Activated naive CD4-positive, alpha-beta T cell treated with anti-CD3 and anti-CD28 coated beads, Interleukin-2, amount 50 U/mL, for 16 hours (primary cell): ENCODE measurements around the gene TMEM33.

ENCODE experiments used
- DNase-seq: peaks from one replicate; pipeline ENCODE4 v3.0.0-alpha.2; 2020

The TMEM33 gene

DNA sequence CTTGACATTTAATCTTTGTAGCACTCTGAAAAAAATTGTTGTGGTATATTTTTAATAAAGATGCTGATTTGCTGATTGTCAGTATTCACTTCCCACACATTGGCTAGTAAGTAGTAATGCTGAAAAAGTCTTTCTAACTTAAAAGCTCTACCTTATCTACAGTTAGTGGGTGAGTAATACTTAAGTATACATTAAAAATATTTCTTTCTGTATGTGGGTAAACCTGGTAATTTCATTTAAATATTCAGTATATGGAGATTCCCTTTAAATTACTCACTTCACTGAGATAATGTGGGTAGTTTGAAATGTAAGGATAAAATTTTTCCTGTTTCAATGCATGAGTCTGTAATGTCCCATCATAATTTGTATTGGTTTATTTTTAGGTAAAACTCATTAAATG lies 5.6 kb downstream of the TMEM33 start:
- no peak for DNase-seq

DNA sequence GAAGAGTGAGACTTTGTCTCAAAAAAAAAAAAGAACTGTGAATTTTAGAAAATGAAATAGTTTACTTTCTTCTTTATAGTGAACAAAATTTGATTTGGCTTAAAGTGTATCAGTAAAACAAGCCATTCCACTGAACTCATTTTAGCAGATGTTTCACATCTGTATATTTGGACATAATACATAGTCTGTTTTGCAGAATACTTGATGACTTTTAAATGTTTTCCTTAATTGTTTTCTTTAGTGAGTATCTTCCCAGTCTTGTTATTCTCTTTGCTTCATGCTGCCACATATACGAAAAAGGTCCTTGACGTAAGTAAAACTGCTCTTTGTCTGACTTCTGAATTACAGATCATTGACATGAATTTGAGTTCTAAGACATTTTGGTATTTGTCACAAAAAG lies 8.3 kb downstream of the TMEM33 start:
- no peak for DNase-seq

DNA sequence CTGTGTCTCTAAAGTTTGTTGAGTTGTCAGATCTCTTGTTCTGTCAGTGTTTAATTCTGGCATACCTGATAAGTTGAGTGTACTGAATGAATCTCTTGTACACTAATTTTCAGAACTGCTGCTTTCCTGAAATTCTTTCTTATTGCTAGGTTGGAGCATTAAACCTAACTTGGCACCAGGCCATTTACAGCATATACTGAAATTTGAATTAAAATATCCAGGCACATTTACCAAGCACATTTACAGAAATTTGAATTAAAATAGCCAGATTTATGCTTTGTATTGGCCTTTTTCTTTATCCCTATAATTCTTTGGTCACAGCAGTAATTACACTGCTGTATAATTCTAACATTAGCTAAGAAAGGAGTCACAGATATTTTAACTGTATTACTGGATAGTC lies 8.9 kb downstream of the TMEM33 start:
- no peak for DNase-seq

DNA sequence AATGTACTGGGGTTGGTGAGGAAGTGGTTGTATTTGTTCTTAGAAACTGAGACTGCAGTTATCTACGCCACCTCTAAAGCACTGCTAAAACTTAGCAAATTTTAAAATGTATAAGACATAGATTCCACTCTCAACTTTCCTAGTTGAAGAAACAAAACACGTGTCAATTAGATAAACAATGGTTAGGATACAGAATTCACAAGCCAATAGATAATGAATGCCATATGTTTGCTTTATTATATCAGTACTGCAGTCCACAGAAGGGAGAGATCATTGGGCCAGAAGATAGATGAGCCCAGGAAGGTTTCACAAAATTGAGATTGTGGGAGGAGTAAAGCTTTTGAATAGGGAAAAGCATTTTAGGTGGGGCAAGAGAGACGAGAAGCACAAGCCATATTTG lies 14.3 kb downstream of the TMEM33 start:
- no peak for DNase-seq

DNA sequence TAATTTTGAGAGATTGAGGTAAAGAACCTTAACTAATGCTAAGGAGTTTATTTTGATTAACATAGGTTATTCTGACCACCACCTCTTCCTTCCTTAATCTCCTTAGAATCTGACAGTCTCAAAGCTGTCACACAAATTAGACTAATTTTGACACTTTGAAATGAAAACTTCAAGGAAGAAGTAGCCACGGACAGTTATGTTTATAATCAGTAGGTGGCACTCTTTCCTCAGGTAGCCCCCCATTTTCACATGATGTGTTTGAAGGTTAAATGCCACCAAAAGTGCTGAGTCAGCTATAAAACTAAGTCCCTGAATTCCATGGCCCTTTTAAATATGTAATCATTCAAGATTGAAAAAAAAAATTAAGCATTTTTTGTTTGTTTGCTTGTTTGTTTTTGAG lies 22.4 kb downstream of the TMEM33 start:
- no peak for DNase-seq

DNA sequence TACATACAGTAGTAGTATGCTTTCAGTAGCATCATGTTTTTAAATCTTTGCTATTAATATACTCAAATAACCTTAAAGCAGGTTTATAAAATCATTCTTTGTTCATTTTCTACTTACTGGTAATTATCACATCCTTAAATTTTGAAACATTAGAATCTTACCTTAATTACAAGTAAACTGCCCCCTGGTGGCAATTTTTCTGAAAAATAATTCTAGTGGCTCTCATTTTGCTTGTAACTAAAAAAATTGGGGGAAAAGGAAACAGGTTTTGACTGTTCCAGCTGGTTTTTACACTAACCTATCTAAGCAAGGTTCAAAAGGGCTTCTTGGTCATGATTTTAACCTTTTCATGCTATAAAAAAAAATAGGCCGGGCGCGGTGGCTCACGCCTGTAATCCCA lies 27.9 kb downstream of the TMEM33 start:
- no peak for DNase-seq

DNA sequence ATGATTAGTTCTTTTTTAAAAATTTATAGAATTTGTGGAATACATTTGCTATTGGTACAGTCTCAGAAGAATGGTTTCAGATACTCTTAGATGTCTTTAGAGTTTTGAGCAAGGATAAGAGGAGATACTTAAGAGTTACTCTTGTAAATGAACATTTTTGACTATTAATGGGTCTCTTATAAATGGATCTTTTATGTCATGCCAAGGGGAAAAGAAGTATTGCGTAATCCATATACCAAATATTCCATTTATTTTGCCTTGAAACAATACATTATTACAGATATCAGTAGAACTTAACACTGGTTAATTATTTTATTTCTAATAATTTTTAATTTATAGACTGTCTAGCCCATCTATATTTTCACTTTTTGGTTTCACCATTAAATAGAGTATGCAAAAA lies 29.2 kb downstream of the TMEM33 start:
- no peak for DNase-seq

DNA sequence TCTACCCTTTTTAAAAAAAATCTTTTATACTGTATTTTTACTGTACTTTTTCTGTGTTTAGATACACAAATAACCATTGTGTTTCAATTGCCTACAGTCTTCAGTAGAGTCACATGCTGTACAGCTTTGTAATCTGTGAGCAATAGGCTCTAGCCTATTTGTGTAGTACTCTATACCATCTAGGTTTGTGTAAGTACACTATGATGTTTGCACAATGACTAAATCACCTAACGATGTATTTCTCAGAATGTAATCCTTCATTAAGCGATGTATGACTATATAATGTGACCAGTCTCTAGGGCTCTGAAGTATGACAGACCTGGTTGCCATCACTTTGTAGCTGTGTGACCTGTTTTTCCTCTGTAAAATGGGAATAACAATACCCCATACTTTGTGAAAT lies 32.2 kb downstream of the TMEM33 start:
- DNase-seq, result no peak

DNA sequence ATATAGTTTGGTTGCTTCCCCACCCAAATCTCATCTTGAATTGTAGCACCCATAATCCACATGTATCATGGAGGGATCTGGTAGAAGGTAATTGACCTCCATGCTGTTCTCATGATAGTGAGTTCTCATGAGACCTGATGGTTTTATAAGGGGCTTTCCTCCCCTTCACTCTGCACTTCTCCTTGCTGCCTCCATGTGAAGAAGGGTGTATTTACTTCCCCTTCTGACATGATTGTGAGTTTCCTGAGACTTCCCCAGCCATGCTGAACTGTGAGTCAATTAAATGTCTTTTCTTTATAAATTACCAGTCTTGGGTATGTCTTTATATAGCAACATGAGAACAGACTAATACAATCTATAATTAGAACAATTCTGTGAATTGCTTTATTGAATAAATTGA lies 34.4 kb downstream of the TMEM33 start:
- DNase-seq, result no peak

DNA sequence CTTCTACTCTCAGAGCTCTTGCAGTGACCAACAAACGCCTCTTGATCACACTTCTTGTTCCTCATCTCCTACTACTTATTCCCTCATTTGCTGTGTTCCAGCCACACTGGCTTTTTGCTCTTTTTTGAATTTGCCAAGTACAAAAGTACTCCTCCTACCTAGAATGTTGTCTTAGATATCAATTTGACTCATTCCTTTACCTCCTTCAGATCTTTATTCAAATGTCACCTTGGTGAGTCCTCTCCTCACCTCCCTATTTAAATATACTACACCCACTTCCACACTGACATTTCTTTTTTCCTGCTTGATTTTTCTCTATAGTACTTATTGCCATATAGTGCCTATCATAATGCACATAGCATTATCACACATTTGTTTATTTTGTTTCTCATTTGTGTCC lies 40.1 kb downstream of the TMEM33 start:
- DNase-seq, result no peak

DNA sequence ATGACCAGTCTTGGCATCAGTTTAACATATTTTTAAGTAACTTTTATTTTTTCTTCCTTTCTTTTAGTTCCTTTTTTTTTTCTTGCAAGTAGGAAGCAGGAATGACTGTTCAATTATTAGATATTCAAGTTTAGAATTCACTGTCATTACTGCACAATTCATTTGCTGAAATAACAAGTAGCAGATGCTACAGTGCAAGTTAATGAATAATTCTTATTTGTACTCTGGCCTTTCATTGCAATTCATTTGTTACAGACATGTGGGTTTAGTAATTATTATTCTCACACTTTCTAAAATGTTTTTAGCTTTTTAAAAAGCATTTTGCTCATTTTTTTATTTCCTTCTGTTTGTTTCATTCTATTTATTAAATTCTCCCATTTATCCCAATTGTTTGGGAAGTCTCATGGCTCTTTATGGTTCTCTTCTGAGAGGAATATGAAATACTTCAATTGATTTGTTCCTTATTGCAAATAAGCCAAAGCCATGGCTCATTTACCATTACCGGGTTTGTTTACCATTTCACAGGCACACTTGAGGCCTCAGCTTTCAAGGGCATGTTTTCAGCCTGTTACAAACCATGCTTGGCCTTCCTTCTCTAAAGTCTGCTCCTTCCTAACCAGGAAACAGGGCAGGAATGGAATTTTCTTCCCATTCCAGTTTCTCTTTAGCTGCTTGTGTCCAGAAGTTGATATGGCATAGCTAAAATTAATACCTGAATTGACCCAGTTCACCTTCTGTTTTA lies 41.7 kb downstream of the TMEM33 start:
- DNase-seq, result no peak

DNA sequence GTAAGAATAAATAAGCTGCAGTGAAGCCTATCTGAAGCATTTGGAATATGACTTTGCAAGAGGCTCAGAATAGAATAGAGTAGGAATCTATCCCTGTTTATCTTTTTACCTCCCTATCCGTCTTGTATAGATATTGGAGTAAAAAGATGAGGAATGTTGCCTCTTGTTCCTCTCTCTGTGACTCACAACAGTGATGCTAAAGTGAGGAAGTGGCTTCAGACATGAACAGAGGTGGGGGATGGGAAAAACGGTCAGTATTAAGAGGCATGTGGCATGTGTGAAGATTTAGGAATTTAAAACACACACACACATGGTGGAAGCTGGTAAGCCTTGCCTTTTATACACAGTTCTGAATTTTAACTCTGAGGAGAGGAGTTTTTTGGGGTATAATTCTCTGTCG lies 42.5 kb downstream of the TMEM33 start:
- no peak for DNase-seq

DNA sequence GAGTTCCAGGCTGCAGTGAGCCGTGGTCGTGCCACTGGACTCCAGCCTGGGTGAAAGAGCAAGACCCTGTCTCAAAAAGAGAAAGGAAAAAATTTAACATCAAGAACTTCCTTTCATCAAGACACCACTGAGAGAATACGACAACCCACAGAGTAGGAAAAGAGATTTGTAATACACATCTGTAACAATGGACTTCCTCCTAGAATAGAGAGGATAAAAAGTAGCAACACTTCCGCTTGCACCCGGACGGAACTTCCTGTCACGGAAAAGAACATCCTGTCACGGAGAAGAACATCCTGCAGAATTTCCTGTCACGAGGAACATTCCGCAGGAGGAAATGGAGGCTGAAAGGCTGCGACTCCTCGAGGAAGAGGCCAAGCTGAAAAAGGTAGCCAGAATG lies 46.2 kb downstream of the TMEM33 start, which contains the start of gene DCAF4L1:
Gene DCAF4L1 (plus strand): TSS at position 301 of the 400 bp plus-strand sequence. CDS start 37 bp downstream, at position 338.
- no peak for DNase-seq

DNA sequence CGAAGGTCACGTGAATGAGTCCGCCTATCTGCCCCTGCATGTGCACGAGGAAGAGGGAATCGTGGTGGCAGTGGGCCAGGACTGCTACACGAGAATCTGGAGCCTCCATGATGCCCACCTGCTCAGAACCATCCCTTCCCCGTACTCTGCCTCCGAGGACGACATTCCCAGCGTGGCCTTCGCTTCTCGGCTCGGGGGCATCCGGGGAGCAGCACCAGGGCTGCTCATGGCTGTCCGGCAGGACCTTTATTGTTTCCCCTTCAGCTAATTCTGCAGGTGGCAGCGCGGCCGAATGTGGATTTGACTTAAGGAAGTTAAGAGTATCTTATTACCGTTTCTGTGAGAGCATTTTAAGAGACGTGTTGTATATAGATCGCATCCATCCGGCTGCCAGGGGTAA lies 47.5 kb downstream of the TMEM33 start:
- DNase-seq, result no peak

DNA sequence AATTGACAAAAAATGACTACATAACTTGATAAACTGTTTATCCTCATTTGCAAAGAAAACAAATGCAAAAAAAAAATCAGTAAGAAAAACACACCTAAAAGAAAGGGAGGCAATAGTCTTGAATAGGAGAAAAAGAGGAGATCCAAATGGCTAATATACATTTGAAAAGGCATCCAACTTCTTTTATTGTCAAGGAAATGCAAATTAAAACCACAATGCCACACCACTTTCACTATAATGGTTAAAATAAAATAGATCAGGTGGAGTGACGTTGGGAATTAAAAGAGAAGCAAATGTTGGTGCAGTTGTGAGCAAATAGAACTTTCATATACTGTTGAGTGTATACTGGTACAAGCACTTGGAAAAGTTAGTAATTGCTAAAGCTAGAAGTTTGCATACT lies 49.9 kb downstream of the TMEM33 start:
- no peak for DNase-seq

DNA sequence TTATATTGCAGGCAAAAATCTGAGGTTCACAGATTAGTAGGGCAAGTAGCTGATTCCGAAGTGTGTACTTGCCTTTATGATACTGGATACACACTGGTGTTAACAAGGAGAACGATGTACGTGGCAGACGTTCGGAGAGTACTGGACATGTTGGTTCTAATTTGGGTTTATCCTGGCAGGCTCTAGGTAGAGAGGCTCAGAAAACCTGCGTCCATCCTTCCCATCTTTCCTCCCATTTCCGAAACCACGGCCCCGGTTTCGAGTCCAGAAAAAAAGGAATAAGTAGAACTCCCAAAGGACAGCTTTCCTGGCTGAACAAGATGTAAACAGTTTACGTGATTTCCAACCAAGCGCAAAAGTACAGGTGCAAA lies 54.8 kb downstream of the TMEM33 start:
- DNase-seq, result no peak

DNA sequence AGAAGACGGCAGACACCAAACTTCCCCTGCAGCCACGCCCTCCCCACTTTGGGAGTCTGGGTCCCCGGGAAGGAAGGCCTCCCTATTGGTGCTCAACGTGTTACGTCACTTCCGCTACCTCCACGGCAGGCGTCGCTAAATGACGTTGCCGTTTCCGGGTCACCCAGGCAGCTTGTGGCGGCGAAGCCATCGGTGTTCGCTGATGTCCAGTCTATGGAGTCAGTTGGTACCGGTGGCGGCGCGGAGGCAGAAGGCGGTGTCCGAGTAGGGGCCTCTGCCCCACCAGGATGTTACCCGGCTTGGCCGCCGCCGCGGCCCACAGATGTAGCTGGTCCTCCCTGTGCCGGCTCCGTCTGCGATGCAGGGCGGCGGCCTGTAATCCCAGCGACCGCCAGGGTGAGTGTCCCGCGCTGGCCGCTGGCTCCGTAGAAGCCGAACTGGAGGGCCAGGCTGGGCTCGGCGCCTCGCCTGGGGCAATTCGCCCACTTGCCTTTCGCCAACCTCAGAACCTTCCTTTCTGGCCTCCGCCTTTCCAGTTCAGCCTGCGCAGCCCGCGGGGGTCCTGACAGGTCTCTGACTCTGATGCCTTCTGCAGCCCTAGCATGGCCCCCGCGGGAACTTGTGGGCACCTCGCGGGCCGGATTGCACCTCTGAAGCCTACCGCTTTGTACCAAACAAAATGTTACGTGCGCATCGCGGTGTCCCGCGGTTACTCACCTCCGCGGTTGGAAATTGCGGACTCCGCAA lies 55.3 kb downstream of the TMEM33 start, which contains the start of gene SLC30A9:
Gene SLC30A9 (plus strand): TSS at position 166 of the 747 bp plus-strand sequence. CDS start 122 bp downstream, at position 288.
- DNase-seq, result peak; percentile 91

DNA sequence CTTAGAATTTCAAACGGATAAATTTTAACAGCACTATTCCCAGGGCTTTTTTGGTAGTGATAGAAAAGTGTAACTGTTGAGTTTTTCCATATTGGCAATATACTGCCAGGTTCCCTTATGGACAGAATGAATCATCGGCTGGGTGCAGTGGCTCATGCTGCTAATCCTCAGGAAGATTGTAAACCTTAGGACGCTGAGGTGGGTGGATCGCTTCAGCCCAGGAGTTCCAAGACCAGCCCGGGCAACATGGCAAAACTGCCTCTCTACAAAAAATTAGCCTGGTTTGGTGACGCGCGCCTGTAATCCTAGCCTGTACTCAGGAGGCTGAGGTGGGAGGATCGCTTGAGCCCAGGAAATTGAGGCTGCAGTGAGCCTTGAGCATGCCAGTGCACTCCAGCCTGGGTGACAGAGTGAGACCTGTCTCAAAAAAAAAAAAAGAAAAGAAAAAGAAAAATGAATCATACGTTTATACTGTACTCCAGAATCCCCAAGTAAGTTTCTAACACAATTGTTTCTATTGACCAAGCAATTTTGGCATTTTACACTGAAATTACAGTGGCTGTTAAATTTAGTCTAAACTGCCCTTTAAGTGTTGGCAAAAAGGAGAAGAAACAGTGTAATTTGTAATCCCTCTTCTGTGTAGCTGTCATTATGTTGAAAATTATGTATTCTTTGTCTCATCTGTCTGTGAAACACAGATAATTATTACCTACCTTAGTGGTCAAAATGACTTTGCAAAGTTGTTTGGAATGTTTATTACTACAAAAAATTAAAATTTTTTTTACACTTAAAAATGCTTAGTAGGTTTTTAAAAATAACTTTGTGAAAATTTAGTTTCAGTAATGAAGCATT lies 56.9 kb downstream of the TMEM33 start:
- DNase-seq, result no peak

DNA sequence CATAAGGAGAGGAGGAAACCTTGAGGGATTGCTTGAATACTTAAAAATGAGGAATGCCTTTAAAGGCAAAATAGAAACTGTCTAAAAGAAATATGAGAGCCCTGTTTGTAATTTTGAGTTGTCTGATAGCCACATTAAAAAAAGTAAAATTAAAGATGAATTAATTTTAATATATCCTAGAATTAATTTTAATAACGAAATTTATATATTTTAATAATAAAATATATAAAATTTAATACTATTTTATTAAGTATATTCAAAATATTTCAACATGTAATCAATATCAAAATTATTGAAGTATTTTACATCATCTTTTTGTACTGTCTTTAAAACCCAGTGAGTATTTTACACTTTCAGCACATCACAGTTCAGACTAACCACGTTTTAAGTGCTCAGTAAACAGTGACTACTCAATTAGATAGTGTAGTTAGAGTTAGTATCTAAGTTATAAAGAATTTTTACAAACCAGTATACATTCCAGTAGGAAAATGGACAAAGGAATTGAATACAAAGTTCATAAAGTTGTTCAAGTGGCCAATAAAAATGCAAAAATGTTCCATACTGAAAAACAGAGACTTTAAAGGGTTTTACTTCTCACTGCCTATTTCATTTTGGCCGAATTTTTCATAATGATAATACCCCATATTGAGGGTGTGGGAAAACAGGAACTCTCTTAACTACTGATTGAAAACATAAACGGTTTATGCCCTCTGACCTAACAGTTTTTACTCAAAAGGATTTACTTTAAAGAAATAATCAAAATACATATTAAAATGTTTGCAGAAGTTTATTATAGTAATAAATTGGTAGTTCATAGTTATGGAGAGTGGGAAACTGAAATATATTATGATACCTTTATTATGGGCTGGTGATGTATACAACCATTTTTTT lies 58.0 kb downstream of the TMEM33 start:
- DNase-seq, result no peak

DNA sequence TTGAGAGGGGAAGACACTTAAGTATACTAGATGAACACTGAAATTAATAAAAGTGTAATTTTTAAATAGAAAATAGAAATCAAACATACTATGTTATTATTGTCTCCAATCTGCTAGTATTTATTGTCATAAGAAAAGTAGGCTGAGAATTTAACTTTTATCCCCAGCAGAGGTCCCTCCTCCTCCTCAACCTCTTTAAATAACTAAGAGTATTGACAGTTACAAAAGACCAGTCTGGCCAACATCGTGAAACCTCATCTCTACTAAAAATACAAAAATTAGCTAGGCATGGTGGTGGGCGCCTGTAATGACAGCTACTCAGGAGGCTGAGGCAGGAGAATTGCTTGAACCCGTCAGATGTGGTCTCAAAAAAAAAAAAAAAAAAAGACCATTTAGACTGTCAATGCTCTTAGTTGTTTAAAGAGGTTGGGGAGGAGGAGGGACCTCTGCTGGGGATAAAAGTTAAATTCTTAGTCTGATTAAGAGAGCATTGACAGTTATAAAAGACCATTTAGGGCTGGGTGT lies 59.3 kb downstream of the TMEM33 start:
- no peak for DNase-seq

DNA sequence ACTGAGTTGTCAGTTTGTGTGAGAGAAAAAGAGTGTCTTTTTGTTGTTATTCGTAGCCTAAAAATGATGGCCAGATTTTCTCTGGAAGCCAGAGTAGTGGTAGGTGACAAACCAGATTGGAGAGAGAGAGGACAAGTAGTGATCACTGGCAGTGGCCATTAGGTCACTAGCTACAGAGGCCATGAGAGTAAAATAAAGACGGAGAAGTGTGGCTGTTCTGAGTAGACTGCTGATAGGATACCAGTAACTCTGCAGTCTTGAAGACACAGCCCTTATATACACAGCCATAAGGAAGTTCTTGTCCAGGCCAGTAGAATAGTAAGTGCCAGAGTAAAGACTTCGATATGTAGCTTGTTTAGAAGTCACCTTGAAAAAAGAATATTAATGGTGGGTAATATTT lies 62.8 kb downstream of the TMEM33 start:
- DNase-seq, result no peak

DNA sequence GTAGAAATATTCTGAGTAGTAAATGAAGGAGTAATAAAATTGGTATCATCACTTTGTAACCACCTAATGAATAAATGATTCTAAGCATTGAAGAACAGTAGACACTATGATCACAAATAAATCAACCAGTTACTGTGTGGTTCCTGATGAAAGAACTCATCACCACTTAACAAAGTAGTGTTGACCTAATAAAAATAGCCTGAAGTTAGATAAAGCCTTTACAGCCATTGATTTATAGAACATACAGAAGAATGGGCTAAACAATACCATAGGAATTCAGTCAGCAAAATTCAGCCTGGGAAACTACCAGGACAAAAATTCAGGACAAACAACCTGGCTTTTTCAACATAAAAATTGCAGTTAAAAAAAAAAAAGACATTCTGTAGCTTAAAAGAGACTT lies 64.1 kb downstream of the TMEM33 start:
- DNase-seq, result no peak
